ENCODE data around the gene CYRIA.

Gene CYRIA

DNA sequence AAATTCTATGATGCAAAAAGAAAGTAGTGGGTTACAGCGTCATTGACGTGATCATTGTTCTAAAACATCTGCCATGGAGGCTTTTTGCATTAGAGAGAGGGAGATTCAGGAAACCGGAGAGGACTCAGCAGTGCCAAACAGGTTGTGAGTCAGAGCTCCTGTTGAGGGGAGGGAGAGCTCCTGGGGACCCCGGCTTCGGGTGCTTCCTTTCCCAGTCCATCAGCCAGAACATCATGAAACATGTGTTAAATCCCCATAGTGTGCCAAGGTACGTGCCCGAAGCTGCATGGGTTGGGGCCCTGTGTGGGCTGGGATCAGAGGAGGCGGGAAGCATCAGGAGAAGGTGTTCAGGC, 791 bp upstream of the CYRIA start:
- no peak for DNase-seq

DNA sequence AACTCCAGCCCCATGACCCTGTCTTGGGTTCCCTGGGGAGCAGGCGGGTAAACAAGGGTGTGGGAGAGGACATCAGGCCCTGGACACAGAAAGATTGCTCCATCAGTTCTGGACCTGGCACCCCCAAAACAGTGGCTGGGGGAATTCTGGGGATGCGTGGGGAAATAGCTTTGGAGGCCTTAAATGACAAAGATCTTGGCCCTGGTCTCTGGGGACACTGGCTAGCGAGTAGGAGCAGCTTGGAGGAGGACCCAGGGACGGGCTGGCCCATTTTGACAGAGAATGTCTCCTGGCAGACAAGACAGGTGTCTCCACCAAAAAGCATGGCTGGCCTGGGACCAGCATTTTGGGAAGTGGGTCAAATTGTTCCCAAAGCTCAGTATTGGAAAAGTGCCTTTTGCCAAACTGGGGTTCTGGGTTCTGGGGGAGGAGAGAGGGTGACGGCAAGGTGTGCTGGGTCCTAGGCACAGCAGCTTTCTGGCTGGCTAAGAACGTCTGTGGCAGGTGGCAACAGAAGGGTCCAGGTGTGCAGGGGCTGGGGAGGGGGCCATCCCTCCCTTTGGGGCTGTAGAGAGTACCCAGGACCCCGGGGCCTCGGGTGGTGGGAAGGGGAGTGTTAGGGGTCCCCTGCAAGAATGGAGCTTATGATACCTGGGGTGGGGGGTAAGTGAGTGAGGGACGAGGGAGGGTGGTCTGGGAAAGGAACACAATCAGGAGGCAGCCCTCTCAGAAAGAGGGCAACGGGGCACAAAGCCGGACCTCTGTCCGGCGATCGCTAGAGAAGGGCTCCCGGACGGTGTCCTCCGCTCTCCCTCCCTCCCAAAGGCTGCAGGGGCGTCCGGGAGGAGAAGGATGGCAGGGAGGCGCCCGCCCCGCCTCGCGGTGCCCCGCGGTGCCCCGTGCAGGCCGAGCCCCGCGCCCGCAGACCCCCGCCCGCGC, 556 bp downstream of the CYRIA start:
- DNase-seq: no peak

DNA sequence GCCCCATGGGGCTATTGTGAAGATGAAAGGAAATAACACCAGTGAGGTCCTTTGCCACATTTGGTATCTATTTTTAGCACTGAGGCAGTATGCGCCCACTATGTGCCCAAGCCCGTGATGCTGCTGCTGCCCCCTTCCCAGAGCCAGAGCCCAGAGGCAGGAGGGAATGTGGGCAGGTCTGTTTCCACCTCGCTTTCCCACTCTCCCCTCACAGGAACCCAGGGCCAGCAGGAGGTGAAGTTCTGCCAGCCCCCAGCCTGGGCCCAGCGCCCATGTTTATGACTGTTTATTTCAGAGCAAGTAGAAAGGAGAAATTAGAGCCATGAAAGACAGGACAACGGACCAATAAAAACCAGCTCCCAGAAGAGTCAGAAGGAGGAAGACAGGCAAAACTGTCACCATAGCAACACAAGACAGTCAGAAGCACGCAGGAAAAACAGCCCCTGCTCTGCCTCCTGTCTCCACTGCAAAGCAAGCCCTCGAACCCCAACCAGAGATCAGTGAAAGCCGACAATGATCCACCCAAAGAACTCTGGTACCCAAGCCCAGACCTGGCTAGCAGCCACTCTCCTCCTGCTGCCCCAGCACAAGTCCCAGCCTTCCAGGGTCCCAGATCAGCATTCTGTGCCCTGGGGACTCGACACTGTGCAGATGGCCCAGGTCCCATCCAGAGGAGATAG, 1.4 kb downstream of the CYRIA start:
- DNase-seq: no peak

DNA sequence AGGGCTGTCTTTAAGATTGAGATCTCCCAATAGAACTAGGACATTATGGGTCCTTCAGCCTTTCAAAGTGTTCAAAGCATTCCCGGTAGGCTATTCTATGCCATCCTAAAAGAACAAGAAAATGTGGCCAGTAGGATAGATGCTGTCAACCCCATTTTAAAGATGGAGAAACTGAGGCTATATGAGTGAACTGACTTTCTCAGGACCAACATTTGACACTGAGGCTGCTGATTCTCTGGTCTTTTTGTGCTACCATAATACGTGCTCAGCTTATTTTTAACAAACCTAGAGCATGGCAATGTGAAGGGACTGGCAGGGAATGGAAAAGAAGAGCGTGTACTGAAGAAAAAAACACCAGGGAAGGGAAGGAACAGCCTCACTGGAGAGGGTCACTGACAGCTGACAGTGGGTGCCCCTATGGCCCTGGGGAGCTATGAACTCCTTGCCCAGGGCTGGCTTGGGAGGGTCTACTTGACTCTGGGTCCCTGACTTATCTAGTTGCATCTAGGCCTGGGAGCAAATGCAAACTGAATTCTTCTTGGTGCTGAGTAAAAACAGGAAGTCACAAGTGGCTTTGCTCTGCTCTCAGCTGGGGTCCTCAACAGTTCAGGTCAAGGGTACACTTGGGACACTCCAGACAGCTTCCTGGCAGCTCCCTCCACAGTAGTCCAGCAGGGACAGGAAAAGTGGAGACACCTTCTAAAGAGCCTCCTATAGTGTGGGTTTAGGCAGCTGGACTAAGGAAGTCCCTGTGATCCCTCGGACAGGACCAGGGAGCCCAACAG, 2.3 kb downstream of the CYRIA start:
- no peak for DNase-seq

DNA sequence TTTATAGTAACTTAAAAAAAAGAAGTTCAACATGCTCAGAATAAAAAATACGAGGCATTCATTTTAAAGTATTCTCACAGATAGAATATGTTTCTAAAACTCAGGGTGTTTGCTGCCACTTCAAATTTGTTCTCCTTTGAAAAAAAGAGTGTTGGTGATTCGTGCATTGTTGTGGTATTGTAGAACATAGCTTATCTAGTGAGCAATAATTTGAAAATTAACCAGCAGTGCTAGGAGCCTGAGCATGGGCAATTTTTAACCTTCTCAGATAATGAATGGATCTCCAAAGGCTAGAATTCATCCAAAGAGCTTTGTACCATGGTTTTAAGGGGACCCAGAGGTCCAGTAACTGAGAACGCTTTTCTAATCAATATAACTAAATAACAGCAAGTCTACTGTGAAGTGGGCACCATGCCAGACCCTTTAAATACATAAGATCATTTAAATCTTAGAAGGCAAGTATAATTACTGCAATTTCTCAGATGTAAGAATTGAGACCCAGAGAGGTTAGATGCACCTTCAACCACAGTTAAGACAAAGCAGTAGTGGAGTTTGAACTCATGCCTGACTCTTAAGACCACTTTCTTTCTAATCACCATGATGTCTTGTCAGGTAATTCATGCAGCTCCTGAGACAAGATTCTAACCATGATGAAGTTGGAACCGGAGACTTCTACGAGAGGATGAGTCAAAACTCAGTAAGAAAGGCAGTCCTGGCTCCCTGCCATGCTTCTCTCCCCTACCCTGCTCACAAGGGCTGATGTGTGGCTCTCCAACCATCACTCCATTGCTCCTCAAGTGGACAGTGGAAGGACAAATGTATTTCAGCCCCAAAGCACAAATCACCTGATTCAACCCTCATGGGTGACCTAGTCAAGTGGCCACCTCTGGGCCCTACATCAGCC, 3.4 kb downstream of the CYRIA start:
- DNase-seq: no peak

DNA sequence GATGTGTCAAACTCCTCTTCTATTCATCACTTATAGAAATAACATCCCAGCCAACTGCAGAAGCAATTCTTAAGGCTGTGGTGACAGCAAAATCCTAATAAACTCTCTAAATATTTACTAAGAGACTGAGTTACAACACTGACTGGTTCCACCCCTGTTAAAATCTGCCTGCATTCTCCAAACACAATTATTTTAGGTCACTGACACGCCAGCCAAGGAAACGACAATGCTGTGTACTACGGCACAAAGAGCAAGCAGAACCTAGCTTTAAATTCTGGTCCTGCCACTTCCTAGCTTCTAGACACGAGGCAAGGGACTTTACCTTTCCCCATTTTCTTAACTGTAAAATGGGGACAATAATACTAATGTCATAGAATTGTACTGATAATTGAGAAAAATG, 4.1 kb downstream of the CYRIA start:
- DNase-seq: no peak

DNA sequence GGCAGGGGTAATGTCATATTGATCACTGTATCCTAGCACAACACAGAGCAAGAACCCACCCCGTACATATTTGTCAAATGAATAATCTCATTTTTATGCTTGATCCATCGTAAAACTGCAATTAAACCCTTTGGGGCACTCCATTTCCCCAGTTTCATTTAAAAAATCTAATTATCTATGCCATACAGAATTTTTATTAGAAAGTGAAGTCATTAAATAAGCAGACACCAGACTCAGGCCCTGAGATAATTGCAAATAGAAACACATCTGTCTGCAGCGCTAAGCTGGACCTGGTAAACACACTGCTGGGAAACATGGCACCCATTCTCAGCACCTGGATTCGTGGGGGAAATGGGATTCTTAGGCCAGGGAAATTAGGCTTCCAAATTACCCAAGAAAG, 5.1 kb downstream of the CYRIA start:
- no peak for DNase-seq

DNA sequence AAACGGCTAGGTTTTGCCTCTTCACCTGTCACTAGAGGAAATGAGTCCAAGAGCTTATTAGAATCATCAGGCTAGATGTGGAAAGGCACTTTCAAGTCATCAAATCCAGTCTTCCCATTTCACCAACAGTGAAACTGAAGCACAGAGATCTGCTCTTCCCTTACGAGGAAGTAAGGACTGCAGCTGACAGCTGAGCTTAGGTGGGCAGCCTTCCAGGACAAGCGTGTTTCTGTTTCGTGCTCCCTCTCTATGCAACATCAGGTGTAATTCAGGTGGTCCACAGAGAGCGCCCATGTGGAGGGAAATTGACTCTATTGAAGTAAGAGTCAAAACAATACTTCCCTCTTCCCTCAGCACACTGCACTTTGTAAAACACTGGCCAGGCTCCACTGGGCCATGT, 5.5 kb downstream of the CYRIA start:
- no peak for DNase-seq

DNA sequence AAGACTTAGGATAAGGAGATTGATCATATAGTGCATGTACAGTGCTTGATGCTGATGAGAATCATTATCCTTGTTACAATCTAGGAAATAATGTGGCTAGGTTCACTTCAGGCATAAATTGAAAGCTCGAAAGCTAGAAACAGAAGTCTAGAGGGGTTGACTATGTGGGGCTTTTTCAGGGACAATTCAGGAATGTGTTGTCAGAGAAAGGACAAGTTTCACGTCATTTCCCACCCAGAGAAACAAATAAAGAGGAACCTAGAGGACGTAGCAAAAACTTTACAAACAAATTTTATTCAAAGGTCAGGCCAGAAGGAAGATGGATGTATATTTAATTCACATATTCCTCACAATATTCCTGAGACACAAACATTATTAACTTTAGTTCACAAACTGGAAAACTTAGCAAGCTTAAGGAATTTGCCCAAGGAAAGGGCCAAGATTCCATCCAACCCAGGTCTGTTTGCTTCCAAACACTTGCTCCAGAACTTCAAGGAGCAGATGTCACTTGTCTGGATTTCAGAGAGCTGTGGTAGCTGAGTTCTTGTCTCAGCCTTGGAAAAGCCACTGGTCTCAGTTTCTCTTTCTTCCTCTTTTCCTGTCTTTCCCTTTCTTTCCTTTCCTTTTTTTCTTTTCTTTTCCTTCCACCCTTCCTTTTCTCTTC, 7.4 kb downstream of the CYRIA start:
- no peak for DNase-seq

DNA sequence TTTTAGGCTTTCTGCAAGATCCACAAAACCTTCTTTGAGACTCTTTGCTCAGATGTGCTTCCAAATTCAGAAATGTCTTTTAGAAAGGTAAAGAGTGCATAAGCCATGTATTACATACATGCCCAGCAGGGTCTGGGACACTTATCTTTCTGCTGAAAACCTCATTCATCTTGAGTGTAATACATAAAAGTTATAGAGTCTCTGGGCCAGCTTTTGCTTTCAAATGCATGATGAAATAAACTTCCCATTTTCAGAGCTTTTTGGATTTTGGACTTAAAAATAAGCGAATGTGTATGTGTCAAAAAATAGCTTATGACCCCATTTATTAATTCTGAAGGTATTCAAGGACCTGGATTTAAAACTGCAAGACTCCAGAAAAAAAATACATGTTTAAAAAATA, 8.0 kb downstream of the CYRIA start:
- no peak for DNase-seq

DNA sequence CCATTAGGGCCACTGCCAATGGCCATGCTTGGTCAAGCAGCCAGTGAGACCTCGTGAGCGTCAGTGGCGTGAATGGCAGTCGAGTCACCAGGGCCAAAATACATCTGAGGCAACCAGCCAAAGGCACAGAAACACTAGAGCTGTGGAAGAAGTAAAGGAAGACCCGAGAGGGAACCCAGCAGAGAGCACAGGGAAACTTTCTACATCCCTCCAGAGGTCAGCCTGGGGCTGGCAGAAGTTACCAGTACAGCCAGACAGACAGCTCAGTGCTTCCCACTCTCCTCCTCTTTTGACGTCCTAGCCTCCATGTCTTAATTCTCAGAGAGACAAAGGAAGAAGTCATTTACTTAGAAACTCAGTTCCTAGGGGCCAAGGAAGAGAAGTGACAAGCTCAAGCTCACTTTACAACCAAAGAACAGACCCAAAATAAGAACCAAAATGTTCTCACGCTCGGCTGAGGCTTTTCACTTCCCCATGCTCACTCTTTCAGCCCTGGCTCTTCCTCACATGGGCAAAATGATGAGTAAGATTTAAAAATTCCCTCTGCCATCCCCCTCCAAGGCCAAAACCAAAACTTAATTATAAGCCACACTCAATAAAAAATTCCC, 8.7 kb downstream of the CYRIA start:
- DNase-seq: no peak

DNA sequence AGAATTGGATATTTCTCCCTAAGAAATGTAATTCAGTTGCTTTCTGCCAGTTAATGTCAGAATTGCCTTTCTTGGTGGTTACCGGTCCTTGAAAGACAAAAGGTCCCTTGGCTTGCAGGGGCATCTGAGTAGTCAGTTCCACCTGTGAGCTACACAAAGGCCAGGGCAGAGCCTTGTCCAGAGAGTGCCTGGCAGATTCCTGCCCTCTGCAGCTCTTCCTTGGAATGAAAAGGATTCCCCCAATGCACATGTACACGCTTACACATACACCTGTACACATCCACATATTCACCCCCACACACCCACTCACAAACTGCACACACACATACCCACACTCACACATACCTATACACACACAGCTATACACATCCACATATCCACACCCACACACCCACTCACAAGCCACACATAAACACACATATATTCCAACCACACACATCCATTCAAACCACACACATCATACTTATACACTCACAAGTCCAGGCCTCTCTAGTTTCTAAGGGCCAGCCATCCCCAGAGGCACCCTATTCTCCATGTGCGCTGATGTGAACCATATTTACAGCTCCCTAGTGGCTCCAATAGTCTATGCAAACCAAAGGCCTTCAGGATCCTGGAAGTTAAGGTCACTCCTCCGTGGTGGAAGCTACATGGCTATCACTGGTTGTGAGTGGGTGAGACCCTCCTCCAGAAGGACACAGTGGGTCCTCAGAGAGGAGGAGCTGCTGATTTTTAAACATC, 9.6 kb downstream of the CYRIA start:
- DNase-seq: no peak

DNA sequence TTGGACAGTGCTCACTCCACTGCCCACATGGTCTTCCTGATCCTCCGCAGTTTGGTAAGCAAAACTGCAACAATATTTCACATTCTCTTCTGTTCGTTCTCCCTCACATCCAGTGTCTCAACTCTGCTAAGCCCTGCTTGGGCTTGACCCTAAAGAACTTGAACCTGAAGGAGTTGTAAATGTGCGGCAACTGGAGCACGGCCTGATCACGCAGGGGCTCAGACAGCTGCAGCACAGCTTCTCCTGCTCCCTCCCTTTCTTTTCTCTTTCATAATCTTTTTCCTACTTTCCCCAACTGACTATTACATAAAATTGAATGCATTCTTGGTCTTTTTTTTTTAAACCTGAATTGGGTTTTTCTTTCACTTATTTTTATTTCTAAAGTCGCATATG, 10.2 kb downstream of the CYRIA start:
- DNase-seq: no peak

DNA sequence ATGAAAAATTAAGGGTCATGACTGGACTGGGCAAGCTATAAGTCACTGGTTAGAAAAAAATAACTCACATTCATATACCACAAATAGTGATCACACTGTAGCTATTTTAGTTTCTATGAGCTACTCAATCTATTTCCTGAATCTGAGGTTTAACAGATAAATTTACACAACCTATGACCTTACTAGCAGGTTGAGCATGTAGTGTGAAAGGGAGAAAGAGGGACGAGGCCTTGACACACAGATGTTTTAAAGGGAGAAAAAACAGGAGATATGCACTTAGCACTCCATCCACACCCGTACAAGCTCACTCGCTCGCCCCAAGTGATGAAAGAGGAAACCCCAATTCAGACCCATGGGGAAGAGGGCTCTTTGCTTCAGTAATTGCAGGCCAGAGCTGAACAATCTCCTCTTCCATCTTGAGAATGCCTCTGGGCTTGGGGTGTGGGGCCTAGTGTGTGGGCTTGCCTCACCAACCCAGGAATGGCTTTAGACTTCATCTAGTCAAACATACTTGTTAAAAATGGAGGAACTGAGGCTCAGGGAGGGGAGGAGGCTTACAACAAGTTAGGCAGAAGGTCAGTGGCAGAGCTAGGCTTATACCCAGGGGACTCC, 10.7 kb downstream of the CYRIA start:
- DNase-seq: no peak

DNA sequence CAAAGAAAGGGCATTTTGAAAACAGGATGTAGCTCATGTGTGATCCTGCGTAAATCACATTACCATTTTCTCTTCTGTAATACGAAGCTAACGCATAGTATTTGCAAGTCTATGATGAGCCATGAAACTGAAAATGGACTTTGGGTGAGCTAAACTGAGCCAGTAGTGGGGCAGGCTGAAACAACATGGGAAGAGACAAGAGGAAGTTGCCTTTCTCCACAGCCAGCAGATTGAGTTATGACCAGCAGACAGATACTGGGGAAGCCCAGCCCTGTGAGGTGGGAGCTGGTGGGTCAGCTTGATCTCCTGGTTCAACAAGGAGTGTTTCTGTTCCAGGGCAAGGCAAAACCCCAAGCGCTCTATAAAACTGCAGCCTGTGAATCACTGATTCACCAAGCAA, 11.8 kb downstream of the CYRIA start:
- DNase-seq: no peak

DNA sequence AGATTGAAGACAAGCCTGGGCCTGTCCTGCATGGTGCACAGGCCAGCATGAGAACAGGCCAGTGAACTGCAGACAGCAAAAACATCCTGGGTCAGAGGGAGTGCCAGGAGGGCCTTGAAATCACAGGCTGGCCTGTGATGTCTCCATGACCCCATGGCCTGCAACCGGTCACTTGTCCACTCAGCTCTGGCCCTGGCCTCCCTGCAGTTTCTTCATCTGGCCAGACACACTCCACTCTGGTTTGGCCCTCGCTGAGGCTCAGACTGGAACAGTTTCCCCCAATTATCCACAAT, 12.6 kb downstream of the CYRIA start:
- no peak for DNase-seq

DNA sequence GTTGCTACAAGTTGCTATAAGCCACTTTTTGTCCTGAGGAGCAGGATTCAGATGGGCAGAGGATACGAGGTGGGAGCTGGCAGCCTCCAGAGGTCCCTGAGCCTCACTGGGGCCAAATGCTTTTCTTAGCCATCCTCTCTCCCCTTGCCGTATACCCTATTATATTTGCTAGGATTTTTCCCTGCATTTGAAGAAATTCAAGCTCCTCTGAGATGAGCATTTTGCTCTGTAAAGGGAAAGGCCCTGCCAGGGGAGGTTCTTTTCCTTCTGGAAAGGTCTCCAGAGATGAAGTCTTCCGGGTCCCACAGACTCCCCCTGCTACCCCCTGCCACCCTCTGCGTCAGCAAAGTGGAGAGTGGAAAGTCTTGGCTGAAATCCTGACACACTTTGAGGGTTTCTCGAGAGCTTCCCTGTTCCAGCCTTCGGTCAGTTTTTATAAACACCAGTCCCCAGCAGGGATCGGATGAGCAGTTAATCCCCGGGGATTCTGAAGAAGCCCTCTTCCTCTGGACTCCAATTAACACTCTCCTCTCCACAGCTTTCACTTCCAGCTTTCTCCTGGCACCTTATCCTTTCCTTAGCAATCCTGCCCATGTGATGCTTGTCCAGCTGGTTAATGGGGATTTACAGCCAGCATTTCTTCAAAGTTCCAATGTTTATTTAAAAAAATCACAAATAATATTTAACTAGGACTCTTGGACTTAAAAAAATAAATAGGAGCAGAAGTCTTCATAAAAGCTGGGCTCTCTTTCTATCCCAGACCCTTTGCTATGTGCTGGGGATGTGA, 13.1 kb downstream of the CYRIA start:
- no peak for DNase-seq

DNA sequence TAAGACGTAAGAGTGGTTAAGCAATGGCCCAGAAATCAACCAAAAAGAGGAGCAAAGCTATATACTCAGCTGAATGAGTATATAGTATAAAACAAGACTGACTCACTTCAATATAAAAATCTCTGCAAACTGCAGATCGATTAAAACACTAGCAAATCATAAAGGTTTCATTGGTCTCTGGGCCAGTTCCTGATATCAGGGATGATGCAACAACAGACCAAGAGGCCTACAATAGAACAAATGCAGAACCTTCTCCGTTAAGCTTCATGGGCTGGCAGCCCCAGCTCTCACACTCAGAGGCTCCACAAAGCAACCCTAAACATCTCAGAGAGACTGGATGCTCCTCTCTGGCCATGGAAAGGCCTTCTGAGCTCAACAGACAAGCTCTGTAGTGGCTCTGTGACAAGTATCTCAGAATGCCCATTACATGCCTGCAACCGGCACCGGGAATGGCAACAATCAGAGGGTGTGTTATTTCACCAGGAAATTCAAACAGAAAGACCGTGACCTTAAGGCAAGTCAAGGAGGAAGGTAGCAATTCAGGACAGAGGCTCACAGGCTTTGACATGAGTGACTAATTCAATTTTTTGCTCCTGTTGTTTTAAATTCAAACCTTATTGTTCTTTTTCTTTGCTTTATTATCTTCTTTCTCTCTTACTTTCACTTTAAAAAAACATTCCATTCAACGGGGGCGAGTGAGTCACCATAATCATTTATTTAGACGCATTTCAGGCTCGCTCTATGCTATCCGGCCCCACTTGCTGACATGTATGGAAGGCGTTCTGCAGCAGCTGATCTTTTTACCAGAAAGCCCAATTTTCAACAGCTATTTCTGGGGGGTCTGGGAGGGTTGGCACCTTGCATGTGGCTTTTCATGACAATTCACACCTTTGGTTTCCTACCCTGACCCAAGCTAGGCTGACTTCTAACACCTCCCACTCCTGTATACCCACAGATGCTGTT, 15.1 kb downstream of the CYRIA start:
- DNase-seq: no peak
